DND-41 (cell line): ENCODE data around the gene CIAO3.

Source experiments
- ATAC-seq: fragments of 200-7000 bp; cut with Tn5 transposase; 3 replicates; pipeline ENCODE4 v1.9.1; 2021; ENCODE audit warnings: low read depth; ENCODE audit not compliant: insufficient read depth
- DNase-seq: peaks from one replicate; pipeline ENCODE4 v3.0.0-alpha.2; 2020
- H2AFZ ChIP-seq: 2 replicates; pipeline ENCODE4 v1.6.0; 2012; ENCODE audit warnings: low read depth, low read length
- H3K27ac ChIP-seq: 2 replicates; pipeline ENCODE4 v1.5.1; 2012; ENCODE audit warnings: low read length, inconsistent platforms
- H3K27me3 ChIP-seq: fragments of 200-600 bp; sonication (generic); 2 replicates; pipeline ENCODE4 v1.6.0; 2012; ENCODE audit warnings: low read length, mild to moderate bottlenecking, inconsistent platforms; ENCODE audit not compliant: insufficient read depth, poor library complexity
- H3K36me3 ChIP-seq: 2 replicates; pipeline ENCODE4 v1.5.1; 2012; ENCODE audit warnings: low read length, inconsistent platforms; ENCODE audit not compliant: insufficient read depth
- H3K4me1 ChIP-seq: 2 replicates; pipeline ENCODE4 v1.5.1; 2012; ENCODE audit warnings: mild to moderate bottlenecking, low read length; ENCODE audit not compliant: insufficient read depth
- H3K4me2 ChIP-seq: 2 replicates; pipeline ENCODE4 v1.6.0; 2012; ENCODE audit warnings: mild to moderate bottlenecking, moderate library complexity, low read length, inconsistent platforms; ENCODE audit not compliant: insufficient read depth
- H3K4me3 ChIP-seq, 2 experiments: fragments of 200-600 bp in 1 of 2; shearing (Covaris generic) in 1 of 2; 2 replicates each; pipeline ENCODE4 v1.5.1; 2012 to 2016; ENCODE audit warnings: inconsistent platforms in 2 of 2, low read length in 2 of 2, mild to moderate bottlenecking in 2 of 2, low read depth in 1 of 2, moderate library complexity in 1 of 2
- H3K79me2 ChIP-seq: 2 replicates; pipeline ENCODE4 v1.6.0; 2012; ENCODE audit warnings: low read length, inconsistent platforms; ENCODE audit not compliant: insufficient read depth
- H3K9ac ChIP-seq: 2 replicates; pipeline ENCODE4 v1.6.0; 2012; ENCODE audit warnings: low read depth, mild to moderate bottlenecking, inconsistent platforms, low read length, moderate library complexity
- H3K9me3 ChIP-seq: 2 replicates; pipeline ENCODE4 v1.5.1; 2012; ENCODE audit warnings: low read length, moderate library complexity, mild to moderate bottlenecking, inconsistent platforms; ENCODE audit not compliant: insufficient read depth, severe bottlenecking
- H4K20me1 ChIP-seq: 2 replicates; pipeline ENCODE4 v1.6.0; 2012; ENCODE audit warnings: low read length; ENCODE audit not compliant: insufficient read depth
- EZH2 ChIP-seq: IDR thresholded peaks from 3 replicates; pipeline ENCODE4 v1.6.1; 2012; ENCODE audit warnings: borderline replicate concordance, low read depth, mild to moderate bottlenecking, moderate library complexity, low read length, inconsistent platforms; ENCODE audit not compliant: severe bottlenecking
- TF ChIP-seq, protein P1 (sequence below): IDR thresholded peaks from 2 replicates; pipeline ENCODE4 v1.5.1; 2012; ENCODE audit warnings: borderline replicate concordance, low read length, moderate library complexity, mild to moderate bottlenecking; ENCODE audit not compliant: poor library complexity, severe bottlenecking; ENCODE audit errors: extremely low read depth

The CIAO3 gene

GRCh38 chr16:706189-707061 is 34.4 kb downstream of the CIAO3 start:
- no peak overlapping the region for H3K9ac ChIP-seq
- no peaks in the 10 kb centered on the region for H3K79me2 ChIP-seq
- no peaks in the 10 kb centered on the region for H3K36me3 ChIP-seq
- no peak for TF ChIP-seq EZH2
- TF ChIP-seq, protein P1, sequence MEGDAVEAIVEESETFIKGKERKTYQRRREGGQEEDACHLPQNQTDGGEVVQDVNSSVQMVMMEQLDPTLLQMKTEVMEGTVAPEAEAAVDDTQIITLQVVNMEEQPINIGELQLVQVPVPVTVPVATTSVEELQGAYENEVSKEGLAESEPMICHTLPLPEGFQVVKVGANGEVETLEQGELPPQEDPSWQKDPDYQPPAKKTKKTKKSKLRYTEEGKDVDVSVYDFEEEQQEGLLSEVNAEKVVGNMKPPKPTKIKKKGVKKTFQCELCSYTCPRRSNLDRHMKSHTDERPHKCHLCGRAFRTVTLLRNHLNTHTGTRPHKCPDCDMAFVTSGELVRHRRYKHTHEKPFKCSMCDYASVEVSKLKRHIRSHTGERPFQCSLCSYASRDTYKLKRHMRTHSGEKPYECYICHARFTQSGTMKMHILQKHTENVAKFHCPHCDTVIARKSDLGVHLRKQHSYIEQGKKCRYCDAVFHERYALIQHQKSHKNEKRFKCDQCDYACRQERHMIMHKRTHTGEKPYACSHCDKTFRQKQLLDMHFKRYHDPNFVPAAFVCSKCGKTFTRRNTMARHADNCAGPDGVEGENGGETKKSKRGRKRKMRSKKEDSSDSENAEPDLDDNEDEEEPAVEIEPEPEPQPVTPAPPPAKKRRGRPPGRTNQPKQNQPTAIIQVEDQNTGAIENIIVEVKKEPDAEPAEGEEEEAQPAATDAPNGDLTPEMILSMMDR = no peak
- H3K27ac ChIP-seq = no peak overlapping the region
- H3K4me3 ChIP-seq = no peak overlapping the region
- H2AFZ ChIP-seq = no peak overlapping the region
- DNase-seq (no peak), ATAC-seq (no peak)
- H3K27me3 ChIP-seq = no peaks in the 10 kb centered on the region
- H3K9me3 ChIP-seq = no peaks in the 10 kb centered on the region
- peaks cover 9% of the 10 kb centered on the region for H4K20me1 ChIP-seq
- no peak overlapping the region for H3K4me2 ChIP-seq
- H3K4me1 ChIP-seq = 0 out of 2 replicates have a peak, but pooled peaks cover under 1% of the 10 kb centered on the region

- no peak within 1 kb of the TSS for H2AFZ ChIP-seq
- no peaks in the 10 kb centered on the region for H3K79me2 ChIP-seq
- H3K4me1 ChIP-seq = no peaks in the 10 kb centered on the region
- H3K9ac ChIP-seq = no peak within 1 kb of the TSS
- H3K4me3 ChIP-seq = no peak within 1 kb of the TSS
- H3K36me3 ChIP-seq = no peaks in the 10 kb centered on the region
- peaks cover 5% of the 10 kb centered on the region for H4K20me1 ChIP-seq
- H3K4me2 ChIP-seq = no peak within 1 kb of the TSS
- H3K9me3 ChIP-seq = no peaks in the 10 kb centered on the region
- no peaks in the 10 kb centered on the region for H3K27me3 ChIP-seq
- DNase-seq = no peak
- TF ChIP-seq EZH2 = no peak
- TF ChIP-seq, protein P1 = no peak
- no peak for ATAC-seq
- H3K27ac ChIP-seq = no peak within 1 kb of the TSS
These were observed 35.2 kb downstream of the CIAO3 start, which contains the start of gene FBXL16 for GRCh38 chr16:705431-706188. Gene FBXL16 (minus strand): TSS chr16:705801. CDS start chr16:697405, 8,396 bp downstream.

DNA sequence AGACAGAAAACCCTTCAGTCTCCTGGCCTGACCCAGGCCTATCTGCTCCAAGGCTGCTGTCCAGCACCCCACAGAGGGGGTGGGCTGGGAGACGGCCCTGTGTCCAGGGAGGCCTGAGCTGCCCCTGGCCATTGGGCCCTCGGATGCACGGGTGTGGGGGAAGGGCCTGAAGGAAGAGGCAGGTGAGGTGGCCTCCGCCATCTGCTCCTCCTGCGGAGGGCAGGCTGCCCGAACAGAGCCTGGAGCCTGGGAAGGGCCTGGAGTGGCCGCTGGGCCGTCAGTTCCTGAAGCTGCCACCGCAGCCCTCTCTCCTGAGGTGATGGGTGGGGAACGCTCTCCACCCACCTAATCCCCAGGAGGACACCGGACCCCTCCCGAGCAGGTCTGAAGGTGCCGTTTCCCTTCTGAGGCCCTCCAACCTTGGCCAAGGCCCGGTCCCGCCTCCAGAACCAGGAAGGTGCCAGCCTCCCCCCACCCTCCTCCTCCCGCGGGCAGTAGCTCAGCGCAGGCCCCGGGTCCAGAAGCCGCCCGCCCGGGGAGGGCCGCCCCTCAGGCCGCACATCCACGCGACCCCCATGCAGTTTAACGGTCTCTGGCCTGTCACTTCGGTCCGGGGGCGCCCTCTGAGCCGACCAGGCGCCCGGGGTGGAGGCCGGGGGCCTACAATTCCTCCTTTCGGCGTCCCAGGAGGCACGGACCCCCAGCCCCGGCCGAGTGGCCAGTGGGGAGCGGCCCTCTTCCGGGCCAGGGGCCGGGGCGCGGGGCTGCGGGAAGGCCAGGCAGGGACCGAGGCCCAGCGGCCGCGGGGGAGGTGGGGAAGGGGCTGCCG is 36.0 kb downstream of the CIAO3 start:
- Histone ChIP-seq H3K27ac (no peak overlapping the region), H3K4me1 (no peaks in the 10 kb centered on the region), H3K36me3 (no peaks in the 10 kb centered on the region), H3K27me3 (no peaks in the 10 kb centered on the region), H3K4me2 (no peak overlapping the region), H2AFZ (no peak overlapping the region), H4K20me1 (peaks cover 10% of the 10 kb centered on the region), H3K9me3 (no peaks in the 10 kb centered on the region), H3K4me3 (no peak overlapping the region), H3K9ac (no peak overlapping the region), H3K79me2 (no peaks in the 10 kb centered on the region)
- ATAC-seq (no peak), DNase-seq (no peak)
- TF ChIP-seq, protein P1 = no peak
- TF ChIP-seq EZH2 = no peak
